ENCODE data around the gene MBD6.

The MBD6 gene

DNA sequence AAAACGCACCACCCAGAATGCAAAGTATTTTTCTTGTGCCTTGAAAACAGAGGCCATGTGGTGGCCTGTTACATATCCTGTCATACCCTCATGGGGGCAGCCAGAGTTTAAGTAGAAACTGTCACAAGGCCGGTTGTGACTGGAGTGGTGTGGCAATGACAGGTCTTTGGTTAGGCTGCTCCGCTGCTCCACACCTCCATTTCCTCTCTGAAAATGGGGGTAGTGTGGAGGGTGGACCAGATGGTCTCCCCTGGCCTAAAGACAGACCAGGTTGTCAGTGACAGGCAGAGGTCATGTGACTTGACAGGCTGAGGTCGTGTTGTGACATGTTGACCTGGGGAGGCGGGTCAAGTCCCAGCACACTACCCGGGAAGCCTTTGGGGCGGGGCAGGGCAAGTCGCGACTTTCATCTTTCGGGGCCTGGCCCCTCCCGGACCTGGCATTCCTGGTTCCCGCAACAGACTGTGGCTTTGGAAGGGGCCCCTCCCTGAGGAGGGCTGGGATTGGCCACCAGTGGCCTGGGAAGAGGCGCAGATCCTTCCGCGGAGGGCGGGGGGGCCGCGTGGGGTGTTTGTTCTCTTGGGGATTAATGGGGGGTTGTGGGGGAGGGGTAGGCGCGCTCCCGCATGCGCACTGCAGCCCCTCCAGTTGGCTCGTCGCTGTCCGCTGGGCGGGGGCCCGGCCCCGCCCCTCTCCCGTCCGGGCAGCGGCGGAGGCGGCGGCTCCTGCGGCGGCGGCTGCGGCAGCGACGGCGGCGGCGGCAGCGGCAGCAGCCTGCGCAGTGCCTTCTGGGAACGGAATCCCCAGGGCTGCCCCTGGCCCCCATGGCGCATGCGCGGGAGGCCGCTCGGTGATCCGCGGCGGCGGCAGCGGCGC, at the start of gene MBD6:
Gene MBD6, plus strand, starts transcription at position 814 of the 876 bp plus-strand sequence. CDS start 1,480 bp downstream, outside the sequence.
- DNase-seq: peak; percentile 64

GRCh38 chr12:57473392-57473791, 49.2 kb upstream of the MBD6 start:
- DNase-seq: no peak

DNA sequence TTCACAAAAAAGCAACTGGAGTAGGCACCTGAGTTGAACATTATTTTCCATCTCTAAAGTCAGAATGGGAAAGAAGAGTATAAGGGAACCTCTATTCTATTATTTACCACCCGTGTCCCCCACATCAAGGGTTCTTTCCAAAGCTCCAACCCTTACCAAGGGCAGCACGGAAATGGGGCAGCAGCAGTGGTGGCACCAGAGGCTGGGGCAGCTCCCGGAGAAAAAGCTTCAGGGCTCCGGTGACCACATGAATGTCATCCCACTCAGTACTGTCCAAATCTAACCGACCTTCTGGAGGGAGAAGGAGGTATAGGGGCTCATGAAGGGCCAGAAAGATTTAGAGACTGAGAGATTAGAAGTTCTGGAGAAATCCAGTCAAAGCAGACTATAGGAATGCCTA, 48.7 kb upstream of the MBD6 start:
- no peak for DNase-seq

DNA sequence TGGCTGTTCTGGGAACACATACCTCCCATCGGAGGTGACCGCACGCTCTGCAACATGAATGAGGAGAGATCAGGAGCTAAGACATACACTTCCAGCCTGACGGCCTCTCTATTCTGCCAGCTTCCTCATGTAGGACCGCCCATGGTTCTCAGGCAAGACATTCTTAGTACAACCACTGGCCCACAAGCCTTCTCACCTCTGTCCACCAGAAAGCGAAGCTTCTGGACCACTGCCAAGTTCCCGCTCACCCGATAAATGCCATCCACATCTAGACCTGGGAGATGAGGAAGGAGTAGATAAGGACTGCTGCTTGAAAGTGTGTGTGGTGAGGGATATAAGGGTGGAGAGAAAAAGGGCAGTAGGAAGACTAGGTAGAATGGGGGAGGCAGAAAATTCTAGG, 48.2 kb upstream of the MBD6 start:
- no peak for DNase-seq

DNA sequence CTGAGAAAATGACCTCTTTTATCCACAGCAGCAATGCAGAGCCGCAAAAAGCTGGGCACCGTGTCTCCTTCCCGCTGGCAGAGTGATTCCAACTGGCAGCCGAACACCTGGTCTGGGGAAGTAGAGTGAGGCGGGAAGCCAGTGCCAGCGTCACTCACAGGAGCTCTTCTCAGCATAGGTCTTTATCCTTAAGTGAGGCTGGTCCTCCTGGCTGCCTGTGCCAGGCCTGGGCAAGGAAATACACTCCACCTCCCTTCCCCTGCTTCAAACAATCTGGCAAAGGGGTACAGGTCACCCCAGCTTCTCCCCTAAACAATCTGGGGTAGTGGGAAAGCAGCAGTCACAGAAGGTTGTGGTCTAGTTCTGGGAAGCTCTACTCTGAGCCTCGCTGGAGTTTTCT, 47.8 kb upstream of the MBD6 start:
- no peak for DNase-seq

DNA sequence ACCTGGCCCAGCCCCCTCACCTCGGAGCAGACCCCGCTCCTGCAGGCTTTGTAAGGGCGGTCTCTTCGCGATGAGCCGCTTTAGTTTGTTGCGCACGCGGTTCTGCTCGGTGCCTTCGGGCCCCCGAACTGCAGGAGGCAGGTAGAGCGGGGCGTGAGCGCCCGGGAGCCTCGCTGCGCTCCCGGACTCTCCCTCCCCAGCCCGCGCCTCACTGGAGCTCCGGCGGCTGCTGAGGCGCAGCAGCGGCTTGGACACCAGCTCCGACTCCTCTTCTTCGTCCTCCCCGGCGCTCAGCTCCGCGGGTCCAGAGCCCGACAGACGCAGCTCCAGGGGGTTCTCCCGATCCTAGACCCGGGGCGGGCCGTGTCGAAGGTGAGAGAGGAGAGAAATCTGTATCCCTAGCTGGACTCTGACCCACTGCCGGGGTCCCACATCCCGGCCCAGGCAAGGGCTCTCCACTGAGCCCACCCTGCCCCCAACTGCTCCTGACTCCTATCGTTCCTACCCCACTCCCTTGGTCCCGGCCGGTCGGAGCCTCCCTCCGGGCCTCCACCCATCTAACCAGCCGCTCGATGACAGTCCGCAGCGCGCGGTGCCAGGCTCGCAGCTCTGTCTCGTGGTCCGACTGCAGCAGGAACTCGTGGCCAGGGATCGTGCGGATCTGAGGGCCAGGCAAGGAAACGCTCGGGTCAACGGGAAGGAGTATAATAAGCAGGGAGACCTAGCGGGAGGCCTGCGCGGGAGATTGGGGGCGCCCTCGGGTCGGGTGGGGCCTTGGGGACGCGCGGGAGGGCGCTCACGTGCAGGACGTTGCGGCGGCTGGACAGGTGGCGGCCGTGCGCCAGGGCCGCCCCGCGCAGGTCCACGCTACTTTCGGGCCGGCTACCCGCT, 47.1 kb upstream of the MBD6 start:
- DNase-seq: no peak

DNA sequence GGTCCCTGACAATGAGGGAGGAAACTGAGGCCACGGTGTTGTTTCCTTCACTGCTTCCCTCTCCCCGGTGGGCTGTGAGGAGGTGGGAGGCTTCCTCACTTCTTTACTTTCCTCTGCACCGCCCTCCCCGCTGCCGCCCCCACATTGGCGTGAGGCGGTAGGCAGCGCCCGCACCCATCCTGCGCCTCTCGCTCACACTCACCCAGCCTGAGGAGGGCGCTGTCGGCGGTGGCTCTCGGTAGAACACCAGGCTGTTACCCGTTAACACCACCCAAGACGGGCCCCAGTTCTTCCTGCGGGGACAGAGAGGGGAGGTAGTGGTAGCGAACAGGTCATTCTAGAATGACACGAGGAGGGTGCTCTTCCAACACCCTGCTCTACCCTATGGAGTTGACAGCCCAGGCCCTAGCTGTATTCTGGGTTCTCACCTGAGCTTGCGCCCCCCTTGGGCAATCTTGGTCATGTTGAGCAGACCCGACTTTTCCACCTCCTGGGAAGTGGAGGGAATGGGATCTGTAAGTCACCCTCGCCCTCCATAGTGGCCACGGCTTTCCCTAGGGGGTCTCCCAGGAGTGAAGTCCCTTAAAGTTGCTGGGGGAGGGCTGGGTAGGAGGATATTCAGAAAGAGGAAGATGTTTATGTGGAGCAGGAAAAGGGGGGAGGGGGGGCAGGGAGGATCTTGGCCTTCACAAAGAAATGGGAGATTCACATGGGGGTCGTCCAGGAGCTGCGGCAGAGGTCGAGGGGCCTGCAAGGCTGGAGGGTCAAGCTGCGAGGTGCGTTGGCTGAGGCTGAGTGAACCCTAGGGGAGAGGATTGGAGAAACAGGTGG, 46.2 kb upstream of the MBD6 start:
- no peak for DNase-seq

DNA sequence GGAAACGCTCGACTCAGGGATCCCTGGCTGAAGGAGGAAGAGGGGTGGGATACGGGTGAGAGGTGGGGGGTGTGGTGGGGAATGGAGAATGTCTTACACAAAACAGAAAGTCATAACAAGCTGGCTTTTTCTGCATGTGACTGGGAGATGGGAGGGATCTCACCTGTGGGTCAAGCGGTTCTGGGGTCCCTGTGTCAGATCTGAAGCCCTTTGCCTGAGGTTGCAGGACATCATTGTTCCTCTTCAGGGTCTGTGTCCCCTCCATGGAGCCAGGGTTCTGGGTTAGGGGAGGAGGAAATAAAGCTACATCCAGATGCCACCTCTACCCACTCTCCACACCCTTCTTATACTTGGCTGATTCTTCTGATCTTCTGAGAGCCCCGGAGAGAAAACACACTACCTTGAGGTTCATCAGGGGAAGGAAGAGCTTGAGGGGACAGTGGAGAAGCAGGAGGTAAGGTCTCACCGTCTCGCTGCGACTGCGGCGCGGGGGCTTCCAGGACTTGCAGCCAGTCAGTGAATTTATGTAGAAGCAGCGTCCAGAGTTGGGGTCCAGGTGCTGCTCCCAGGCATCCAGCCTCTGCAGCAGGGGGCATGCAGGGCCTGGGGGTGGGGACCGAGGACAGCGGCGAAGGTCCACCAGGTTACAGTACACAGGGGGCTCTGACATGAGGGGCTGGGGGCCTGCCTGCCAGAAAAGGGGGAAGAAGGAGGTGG, 45.5 kb upstream of the MBD6 start:
- DNase-seq: no peak

- DNase-seq: no peak
Measured at GRCh38 chr12:57477710-57478681, 44.6 kb upstream of the MBD6 start.

DNA sequence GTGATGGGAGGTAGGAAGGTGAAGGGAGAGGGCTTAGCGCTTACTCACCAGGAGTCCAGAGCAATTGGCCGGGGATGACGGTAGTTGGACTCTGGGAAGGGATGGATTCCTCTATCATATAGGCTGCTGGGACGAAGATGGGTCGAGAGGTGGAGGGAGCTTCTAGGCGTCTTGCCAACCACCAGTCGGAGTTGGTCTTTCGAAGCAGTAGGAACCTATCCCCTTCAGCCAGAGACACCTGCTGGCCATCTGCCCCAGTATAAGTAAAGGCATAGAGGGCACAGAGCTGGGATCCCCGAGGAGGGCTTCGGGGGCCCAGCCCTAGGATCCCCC, 43.6 kb upstream of the MBD6 start:
- DNase-seq: no peak

GRCh38 chr12:57479376-57480115, 43.1 kb upstream of the MBD6 start, which contains the start of gene ARHGAP9:
Gene ARHGAP9, minus strand, starts transcription at chr12:57479866. Its CDS starts 460 bp downstream, at chr12:57479406.
- no peak for DNase-seq

DNA sequence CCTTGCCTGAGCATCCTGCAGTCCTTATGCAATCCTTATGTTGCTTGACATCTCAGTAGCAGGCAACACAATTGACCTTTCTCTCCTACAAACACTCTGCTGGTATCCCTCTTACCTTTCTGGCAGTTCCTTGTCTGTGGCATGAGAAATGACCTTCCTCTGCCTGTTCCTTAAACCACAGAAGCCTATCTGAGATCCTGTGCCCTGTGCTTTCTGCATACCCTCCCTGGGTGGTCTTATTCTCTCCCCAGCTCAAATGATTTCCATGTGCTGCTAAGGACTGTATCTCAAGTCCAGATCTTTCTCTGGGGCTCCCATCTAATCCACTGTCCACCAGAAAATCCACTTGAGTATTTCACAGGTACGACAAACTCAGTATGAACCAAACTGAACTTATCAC, 41.0 kb upstream of the MBD6 start:
- DNase-seq: no peak

DNA sequence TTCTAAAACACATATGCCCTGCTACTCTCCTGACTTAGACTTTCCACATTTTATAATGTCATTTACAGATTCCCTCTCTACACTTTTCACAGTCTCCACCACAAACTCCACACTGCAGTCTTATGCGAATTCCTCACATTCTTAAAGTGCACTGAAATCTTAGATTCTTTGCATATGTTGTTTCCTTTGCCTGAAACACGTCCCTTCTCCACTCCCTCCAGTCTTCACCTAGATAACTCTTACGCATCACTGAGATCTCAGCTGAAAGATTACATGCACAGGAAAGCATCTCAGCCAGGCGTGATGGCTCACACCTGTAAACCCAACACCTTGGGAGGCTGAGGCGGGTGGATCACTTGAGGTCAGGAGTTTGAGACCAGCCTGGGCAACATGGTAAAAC, 39.2 kb upstream of the MBD6 start:
- no peak for DNase-seq

- DNase-seq: no peak
Measured at GRCh38 chr12:57485695-57486094, 36.9 kb upstream of the MBD6 start.

DNA sequence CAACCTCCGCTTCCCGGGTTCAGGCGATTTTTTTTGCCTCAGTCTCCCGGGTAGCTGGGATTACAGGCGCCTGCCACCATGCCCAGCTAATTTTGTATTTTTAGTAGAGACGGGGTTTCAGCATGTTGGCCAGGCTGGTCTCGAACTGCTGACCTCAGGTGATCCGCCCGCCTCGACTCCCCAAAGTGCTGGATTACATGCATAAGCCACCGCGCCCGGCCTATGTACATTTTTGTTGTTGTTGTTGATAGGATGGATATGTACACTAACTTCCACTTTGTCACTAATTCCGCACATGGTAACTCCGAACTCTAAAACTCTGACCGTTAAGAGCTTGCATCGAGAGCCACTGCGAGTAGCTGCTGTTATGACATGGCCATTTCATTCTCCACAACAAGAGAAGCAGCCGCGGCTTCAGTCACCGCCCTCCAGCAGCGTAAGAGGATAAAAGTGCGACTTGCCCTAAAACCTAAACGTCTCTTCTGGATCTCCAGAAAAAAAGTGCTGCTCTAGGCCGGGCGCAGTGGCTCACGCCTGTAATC, 35.5 kb upstream of the MBD6 start:
- no peak for DNase-seq

DNA sequence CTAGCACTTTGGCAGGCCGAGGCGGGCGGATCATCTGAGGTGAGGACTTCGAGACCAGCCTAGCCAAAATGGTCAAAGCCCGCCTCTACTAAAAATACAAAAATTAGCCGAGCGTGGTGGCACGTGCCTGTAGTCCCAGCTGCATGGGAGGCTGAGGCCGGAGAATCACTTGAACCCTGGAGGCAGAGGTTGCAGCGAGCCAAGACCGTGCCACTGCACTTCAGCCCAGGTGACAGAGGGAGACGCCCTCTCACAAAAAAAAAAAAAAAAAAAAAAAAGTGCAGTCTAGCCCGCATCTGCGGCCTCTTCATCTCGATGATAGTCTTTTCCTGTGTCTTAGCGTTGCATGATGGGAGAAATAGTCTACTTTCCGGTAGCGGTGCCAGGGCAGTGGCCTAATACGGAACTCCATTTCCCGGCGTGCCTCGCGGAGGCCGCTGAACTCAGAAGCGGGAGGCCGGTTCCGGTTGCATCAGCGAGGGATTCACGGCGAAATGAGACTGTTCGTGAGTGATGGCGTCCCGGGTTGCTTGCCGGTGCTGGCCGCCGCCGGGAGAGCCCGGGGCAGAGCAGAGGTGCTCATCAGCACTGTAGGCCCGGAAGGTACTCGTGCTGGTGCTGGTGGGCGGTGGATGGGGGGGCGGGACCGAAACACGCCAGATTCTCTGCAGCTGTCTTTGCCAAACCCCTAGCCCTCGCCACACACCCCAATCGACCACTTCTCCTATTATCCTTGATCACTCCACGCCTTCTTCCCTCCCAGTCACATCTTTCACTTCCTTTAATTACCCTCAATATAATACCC, 34.8 kb upstream of the MBD6 start, which contains the start of gene MARS1:
Gene MARS1, plus strand, starts transcription at position 472 of the 805 bp plus-strand sequence. Its CDS starts 23 bp downstream, at position 495.
- DNase-seq: peak; percentile 97

DNA sequence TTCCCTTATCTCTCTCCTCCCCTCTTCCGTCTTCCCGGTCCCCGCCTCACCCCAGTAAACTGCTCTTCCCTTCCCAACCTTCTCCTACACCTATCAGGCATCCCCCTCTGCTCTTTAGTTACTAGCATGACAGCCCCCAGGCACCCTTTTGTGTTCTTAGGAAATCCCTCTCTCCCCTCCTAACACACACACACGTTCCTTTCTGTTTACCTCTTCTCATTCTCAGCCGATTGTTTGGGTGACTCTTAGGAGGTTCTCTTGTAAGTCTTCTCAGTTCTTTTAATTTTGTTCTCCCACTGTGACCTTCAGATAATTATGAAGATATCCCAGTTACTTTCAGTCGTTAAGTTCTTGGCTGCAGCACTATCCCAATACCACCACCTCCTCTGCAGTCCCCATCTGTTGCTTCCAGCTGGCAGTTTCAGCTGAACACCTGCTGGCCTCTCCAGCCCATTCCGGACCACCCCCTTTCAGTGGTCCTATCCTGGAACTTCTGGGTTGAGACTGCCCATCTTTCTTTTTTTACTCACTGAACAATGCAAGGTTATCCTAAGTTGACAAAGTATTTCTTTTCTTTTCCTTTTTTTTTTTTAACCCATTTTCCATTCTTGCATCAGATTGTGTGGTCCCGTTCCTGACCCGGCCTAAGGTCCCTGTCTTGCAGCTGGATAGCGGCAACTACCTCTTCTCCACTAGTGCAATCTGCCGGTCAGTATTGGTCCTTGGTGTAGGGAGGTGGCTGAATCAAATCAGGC, 34.0 kb upstream of the MBD6 start:
- DNase-seq: no peak

DNA sequence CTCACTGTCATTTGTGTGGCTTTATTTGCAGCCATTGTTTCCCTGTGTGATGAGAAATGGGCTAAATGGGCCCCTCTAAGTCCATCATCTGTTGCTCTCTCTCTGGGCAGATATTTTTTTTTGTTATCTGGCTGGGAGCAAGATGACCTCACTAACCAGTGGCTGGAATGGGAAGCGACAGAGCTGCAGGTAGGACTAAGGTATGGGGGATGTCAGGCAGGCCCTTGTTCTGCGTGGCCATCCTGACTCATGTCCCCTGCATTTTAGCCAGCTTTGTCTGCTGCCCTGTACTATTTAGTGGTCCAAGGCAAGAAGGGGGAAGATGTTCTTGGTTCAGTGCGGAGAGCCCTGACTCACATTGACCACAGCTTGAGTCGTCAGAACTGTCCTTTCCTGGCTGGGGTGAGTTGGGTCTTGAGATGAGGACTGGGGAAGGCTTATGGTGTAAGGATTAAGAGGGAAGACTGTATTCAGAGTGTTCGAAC, 33.4 kb upstream of the MBD6 start:
- no peak for DNase-seq

Data from SHP77 treated with DMSO at 0.1 percent for 48 hours (cell line).